Astrocyte (in vitro differentiated cells and primary cell): ENCODE results near the gene RAB3B. TPM values are rescaled to one million over a fixed set of nuclear protein-coding genes. Genes with fewer than 3 reads are reported as not detected.

Experiments used
- DNase-seq: peaks from one replicate; pipeline ENCODE4 v3.0.0-alpha.2; 2010; ENCODE audit warnings: low read depth
- FAIRE-seq: peaks from 2 replicates; lab custom pipeline; 2011; peaks lifted over from hg19 to GRCh38; lab: Jason Lieb, UNC
- H2AFZ ChIP-seq: 2 replicates; pipeline ENCODE4 v1.6.0; 2012; ENCODE audit warnings: low read depth, low read length, inconsistent platforms
- H3K27ac ChIP-seq: 2 replicates; pipeline ENCODE4 v1.5.1; 2011; ENCODE audit warnings: low read depth, low read length, inconsistent platforms
- H3K27me3 ChIP-seq: 2 replicates; pipeline ENCODE4 v1.6.0; 2011; ENCODE audit warnings: low read length, inconsistent platforms; ENCODE audit not compliant: insufficient read depth
- H3K36me3 ChIP-seq: 2 replicates; pipeline ENCODE4 v1.5.1; 2011; ENCODE audit warnings: low read length, inconsistent platforms; ENCODE audit not compliant: insufficient read depth
- H3K4me1 ChIP-seq: 2 replicates; pipeline ENCODE4 v1.5.1; 2011; ENCODE audit warnings: low read length, inconsistent platforms; ENCODE audit not compliant: insufficient read depth
- H3K4me2 ChIP-seq: 2 replicates; pipeline ENCODE4 v1.6.0; 2012; ENCODE audit warnings: low read length, inconsistent platforms
- H3K4me3 ChIP-seq: 2 replicates; pipeline ENCODE4 v1.5.1; 2011; ENCODE audit warnings: low read depth, mild to moderate bottlenecking, low read length, inconsistent platforms; ENCODE audit not compliant: insufficient read depth
- H3K79me2 ChIP-seq: 2 replicates; pipeline ENCODE4 v1.6.0; 2012; ENCODE audit warnings: mild to moderate bottlenecking, low read length, inconsistent platforms; ENCODE audit not compliant: insufficient read depth
- H3K9ac ChIP-seq: 2 replicates; pipeline ENCODE4 v1.6.0; 2012; ENCODE audit warnings: mild to moderate bottlenecking, low read length, inconsistent platforms
- H3K9me3 ChIP-seq: 2 replicates; pipeline ENCODE4 v1.5.1; 2012; ENCODE audit warnings: low read depth, mild to moderate bottlenecking, low read length, inconsistent platforms; ENCODE audit not compliant: insufficient read depth
- H4K20me1 ChIP-seq: 2 replicates; pipeline ENCODE4 v1.6.0; 2012; ENCODE audit warnings: low read length, inconsistent platforms; ENCODE audit not compliant: insufficient read depth
- H3K27ac Mint-ChIP-seq: one replicate; pipeline ENCODE4 v1.8.0; 2021; ENCODE audit warnings: mild to moderate bottlenecking, mixed read lengths; ENCODE audit not compliant: unreplicated experiment
- H3K27me3 Mint-ChIP-seq: one replicate; pipeline ENCODE4 v1.8.0; 2021; ENCODE audit warnings: low read depth, mixed read lengths; ENCODE audit not compliant: unreplicated experiment
- H3K36me3 Mint-ChIP-seq: one replicate; pipeline ENCODE4 v1.8.0; 2021; ENCODE audit warnings: low read depth, mixed read lengths; ENCODE audit not compliant: unreplicated experiment
- H3K4me1 Mint-ChIP-seq: one replicate; pipeline ENCODE4 v1.8.0; 2021; ENCODE audit warnings: low read depth, mixed read lengths; ENCODE audit not compliant: unreplicated experiment
- H3K4me3 Mint-ChIP-seq: one replicate; pipeline ENCODE4 v1.8.0; 2021; ENCODE audit warnings: mild to moderate bottlenecking, moderate library complexity, mixed read lengths; ENCODE audit not compliant: unreplicated experiment
- H3K9me3 Mint-ChIP-seq: one replicate; pipeline ENCODE4 v1.8.0; 2021; ENCODE audit warnings: mild to moderate bottlenecking, mixed read lengths; ENCODE audit not compliant: unreplicated experiment
- EZH2 ChIP-seq: IDR thresholded peaks from 2 replicates; pipeline ENCODE4 v1.6.1; 2012; ENCODE audit warnings: mild to moderate bottlenecking, low read length, inconsistent platforms; ENCODE audit not compliant: insufficient read depth
- total RNA-seq: library from RNA; stranded (reverse); gene quantifications from 2 replicates; pipeline ENCODE4 v1.2.1, GENCODE V29; 2021
- TF ChIP-seq, protein P1 (sequence below): IDR thresholded peaks from 2 replicates; pipeline ENCODE4 v1.5.1; 2011; ENCODE audit warnings: low read depth, mild to moderate bottlenecking, inconsistent platforms, low read length, moderate library complexity; ENCODE audit not compliant: insufficient read depth

RAB3B gene
- total RNA-seq, 1 donor from 2014 or later = 49.2 TPM

DNA sequence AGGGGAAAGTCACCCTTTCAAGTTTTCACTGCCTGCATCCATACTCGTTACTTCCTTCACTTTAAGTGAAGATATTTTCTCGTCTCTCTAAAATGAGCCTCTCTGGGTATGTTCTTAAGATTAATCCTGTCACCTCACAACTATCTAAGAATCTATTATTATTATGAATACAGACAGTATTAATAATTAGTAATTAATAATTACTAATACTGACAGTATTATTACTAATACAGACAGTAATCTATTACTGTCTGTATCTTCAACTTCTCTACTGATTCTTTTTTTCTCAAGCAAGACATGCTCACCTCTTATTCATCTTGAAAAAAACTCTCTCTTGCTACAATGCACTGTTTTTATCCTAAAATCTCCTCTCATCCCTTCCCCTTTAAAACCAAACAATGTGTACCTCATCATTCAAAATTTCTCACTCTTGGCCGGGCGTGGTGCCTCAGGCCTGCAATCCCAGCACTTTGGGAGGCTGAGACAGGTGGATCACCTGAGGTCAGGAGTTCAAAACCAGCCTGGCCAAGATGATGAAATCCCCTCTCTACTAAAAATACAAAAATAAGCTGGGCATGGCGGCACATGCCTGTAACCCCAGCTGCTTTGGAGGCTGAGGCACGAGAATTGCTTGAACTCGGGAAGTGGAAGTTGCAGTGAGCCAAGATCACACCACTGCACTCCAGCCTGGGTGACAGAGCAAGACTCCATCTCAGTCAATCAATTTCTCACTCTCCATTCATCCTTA, 119.7 kb downstream of the RAB3B start:
- peak overlapping the region; percentile 52 for H3K4me3 Mint-ChIP-seq
- H3K27ac ChIP-seq = no peak overlapping the region
- H3K9me3 Mint-ChIP-seq = no peaks in the 10 kb centered on the region
- FAIRE-seq = no peak
- H3K4me3 ChIP-seq = no peak overlapping the region
- H3K9ac ChIP-seq = no peak overlapping the region
- no peaks in the 10 kb centered on the region for H3K27me3 ChIP-seq
- no peaks in the 10 kb centered on the region for H3K9me3 ChIP-seq
- H3K4me1 Mint-ChIP-seq = peaks cover 9% of the 10 kb centered on the region
- no peak for TF ChIP-seq EZH2
- TF ChIP-seq, protein P1, sequence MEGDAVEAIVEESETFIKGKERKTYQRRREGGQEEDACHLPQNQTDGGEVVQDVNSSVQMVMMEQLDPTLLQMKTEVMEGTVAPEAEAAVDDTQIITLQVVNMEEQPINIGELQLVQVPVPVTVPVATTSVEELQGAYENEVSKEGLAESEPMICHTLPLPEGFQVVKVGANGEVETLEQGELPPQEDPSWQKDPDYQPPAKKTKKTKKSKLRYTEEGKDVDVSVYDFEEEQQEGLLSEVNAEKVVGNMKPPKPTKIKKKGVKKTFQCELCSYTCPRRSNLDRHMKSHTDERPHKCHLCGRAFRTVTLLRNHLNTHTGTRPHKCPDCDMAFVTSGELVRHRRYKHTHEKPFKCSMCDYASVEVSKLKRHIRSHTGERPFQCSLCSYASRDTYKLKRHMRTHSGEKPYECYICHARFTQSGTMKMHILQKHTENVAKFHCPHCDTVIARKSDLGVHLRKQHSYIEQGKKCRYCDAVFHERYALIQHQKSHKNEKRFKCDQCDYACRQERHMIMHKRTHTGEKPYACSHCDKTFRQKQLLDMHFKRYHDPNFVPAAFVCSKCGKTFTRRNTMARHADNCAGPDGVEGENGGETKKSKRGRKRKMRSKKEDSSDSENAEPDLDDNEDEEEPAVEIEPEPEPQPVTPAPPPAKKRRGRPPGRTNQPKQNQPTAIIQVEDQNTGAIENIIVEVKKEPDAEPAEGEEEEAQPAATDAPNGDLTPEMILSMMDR = no peak
- no peak for DNase-seq
- no peak overlapping the region for H2AFZ ChIP-seq
- H3K27ac Mint-ChIP-seq = no peak overlapping the region
- peaks cover 98% of the 10 kb centered on the region for H3K79me2 ChIP-seq
- no peaks in the 10 kb centered on the region for H3K27me3 Mint-ChIP-seq
- H3K36me3 ChIP-seq = no peaks in the 10 kb centered on the region
- no peaks in the 10 kb centered on the region for H3K36me3 Mint-ChIP-seq
- H3K4me1 ChIP-seq = no peaks in the 10 kb centered on the region
- peaks cover 67% of the 10 kb centered on the region for H4K20me1 ChIP-seq
- no peak overlapping the region for H3K4me2 ChIP-seq

DNA sequence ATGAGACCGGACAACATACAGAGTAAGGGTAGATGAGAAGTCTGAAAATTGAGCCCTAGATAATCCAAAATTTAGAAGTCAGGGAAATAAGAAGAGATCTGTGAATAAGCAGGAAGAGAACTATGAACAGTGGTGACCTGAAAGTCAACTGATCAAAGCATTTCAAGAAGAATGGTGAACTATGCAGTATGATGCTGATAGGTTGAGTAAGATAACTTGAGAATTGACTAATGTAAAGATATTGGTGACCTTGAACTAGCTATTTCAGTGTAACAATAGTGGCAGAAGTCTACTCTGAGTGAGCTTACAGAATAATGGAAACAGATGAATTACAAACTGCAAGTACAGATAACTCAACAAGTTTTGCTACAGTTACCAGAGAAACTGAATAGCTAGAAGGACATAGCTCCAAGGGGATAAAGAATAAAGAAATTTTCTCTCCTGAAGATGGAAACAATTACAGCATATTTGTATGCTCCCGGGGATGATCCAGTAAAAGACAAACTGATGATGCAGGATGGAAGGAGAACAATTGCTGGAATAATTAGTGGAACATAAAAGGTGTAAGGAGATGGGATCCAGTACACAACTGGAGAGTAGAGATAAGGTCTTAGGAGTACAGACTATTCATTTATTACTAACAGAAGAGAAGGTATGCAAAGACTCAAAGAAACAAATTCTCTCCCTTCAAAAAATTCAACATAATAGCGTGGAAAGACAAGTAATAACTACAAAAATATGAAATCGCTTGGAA, 122.8 kb downstream of the RAB3B start:
- Mint-ChIP-seq H3K4me1 (peaks cover 3% of the 10 kb centered on the region), H3K36me3 (no peaks in the 10 kb centered on the region), H3K27ac (no peak overlapping the region), H3K27me3 (no peaks in the 10 kb centered on the region), H3K9me3 (no peaks in the 10 kb centered on the region), H3K4me3 (no peak overlapping the region)
- TF ChIP-seq, protein P1 = no peak
- TF ChIP-seq EZH2 = no peak
- Histone ChIP-seq H3K4me2 (no peak overlapping the region), H3K9ac (no peak overlapping the region), H3K27ac (no peak overlapping the region), H3K9me3 (no peaks in the 10 kb centered on the region), H3K36me3 (no peaks in the 10 kb centered on the region), H3K4me3 (no peak overlapping the region), H3K79me2 (peaks cover 99% of the 10 kb centered on the region), H3K27me3 (no peaks in the 10 kb centered on the region), H2AFZ (no peak overlapping the region), H4K20me1 (peaks cover 57% of the 10 kb centered on the region), H3K4me1 (no peaks in the 10 kb centered on the region)
- DNase-seq (no peak), FAIRE-seq (no peak)
